Osteocyte (in vitro differentiated cells): ENCODE measurements around the gene ARL5A. TPM values are rescaled to one million over a fixed set of nuclear protein-coding genes. Genes with fewer than 3 reads are reported as not detected.
"Not testable (repeated sequence)": the region's sequence is repeated elsewhere in the genome, so short reads cannot be mapped to it uniquely, and the experiment has no call there.

ENCODE experiments used
- DNase-seq: peaks from one replicate; pipeline ENCODE4 v3.0.0; 2021; ENCODE audit warnings: mixed read lengths; ENCODE audit not compliant: unreplicated experiment; ENCODE audit errors: extremely low spot score
- H3K27ac Mint-ChIP-seq: one replicate; pipeline ENCODE4 v1.8.0; 2021; ENCODE audit warnings: mild to moderate bottlenecking, mixed read lengths; ENCODE audit not compliant: unreplicated experiment
- H3K27me3 Mint-ChIP-seq: one replicate; pipeline ENCODE4 v1.8.0; 2021; ENCODE audit warnings: mixed read lengths; ENCODE audit not compliant: unreplicated experiment
- H3K36me3 Mint-ChIP-seq: one replicate; pipeline ENCODE4 v1.8.0; 2021; ENCODE audit warnings: mixed read lengths; ENCODE audit not compliant: unreplicated experiment
- H3K4me1 Mint-ChIP-seq: one replicate; pipeline ENCODE4 v1.8.0; 2021; ENCODE audit warnings: mixed read lengths; ENCODE audit not compliant: unreplicated experiment
- H3K4me3 Mint-ChIP-seq: one replicate; pipeline ENCODE4 v1.8.0; 2021; ENCODE audit warnings: mild to moderate bottlenecking, moderate library complexity, mixed read lengths; ENCODE audit not compliant: unreplicated experiment
- H3K9me3 Mint-ChIP-seq: one replicate; pipeline ENCODE4 v1.8.0; 2021; ENCODE audit warnings: mixed read lengths; ENCODE audit not compliant: unreplicated experiment
- total RNA-seq: library from RNA; stranded (reverse); gene quantifications from 2 replicates; pipeline ENCODE4 v1.2.1, GENCODE V29; 2021
- TF ChIP-seq, protein P1 (sequence below): fragments of 200-600 bp; sonication (generic); IDR thresholded peaks from 2 replicates; pipeline ENCODE4 v1.5.0; 2021; ENCODE audit warnings: antibody characterized with exemption, mild to moderate bottlenecking, moderate library complexity

The ARL5A gene
- total RNA-seq, 1 donor from 2014 or later = 41.6 TPM

DNA sequence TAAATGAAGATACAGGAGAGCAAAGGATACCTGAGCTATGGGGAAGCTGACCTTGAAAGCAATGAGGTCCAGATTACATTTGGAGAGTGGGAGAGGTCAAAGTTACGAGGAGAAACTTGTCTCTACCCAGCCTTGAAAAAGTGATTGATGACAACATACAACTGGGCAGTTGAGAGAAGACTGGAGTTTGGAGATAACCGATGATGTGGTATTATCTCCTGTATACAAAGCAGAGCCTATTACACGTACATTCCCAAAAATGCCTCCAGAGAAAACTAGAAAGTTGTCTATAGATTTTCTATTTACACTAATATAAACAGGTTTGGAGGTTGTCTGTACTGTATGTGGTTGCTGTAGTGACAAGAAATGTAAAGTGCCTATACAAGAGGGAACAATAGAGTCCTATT lies 28.3 kb downstream of the ARL5A start:
- no peak for DNase-seq
- peaks cover 26% of the 10 kb centered on the region for H3K36me3 Mint-ChIP-seq
- no peaks in the 10 kb centered on the region for H3K27me3 Mint-ChIP-seq
- H3K4me1 Mint-ChIP-seq = peaks cover 5% of the 10 kb centered on the region
- H3K27ac Mint-ChIP-seq = no peak overlapping the region
- H3K9me3 Mint-ChIP-seq = no peaks in the 10 kb centered on the region
- H3K4me3 Mint-ChIP-seq = no peak overlapping the region
- TF ChIP-seq, protein P1, sequence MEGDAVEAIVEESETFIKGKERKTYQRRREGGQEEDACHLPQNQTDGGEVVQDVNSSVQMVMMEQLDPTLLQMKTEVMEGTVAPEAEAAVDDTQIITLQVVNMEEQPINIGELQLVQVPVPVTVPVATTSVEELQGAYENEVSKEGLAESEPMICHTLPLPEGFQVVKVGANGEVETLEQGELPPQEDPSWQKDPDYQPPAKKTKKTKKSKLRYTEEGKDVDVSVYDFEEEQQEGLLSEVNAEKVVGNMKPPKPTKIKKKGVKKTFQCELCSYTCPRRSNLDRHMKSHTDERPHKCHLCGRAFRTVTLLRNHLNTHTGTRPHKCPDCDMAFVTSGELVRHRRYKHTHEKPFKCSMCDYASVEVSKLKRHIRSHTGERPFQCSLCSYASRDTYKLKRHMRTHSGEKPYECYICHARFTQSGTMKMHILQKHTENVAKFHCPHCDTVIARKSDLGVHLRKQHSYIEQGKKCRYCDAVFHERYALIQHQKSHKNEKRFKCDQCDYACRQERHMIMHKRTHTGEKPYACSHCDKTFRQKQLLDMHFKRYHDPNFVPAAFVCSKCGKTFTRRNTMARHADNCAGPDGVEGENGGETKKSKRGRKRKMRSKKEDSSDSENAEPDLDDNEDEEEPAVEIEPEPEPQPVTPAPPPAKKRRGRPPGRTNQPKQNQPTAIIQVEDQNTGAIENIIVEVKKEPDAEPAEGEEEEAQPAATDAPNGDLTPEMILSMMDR = no peak

DNA sequence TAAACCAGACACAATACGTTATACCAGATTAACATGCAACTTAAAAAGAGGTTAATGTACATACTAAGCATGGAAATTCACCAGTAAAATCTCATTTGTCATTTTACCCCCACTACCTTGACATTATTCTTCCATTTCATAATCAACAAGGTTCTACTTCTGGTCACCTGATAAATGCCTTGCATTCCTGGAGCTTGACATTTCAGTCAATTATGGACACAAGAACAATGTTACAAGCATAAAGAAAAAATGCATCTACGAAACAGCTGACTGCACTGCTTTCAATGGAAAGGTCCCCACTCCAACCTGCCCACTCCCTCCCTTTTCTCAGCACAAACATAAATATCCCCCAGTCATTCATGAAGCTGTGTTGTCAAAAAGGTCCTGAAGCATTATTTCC lies 31.4 kb downstream of the ARL5A start:
- Mint-ChIP-seq H3K4me3 (no peak overlapping the region), H3K27ac (no peak overlapping the region)
- DNase-seq = no peak

GRCh38 chr2:151795646-151796240 lies 32.5 kb downstream of the ARL5A start:
- H3K36me3 Mint-ChIP-seq = peaks cover 15% of the 10 kb centered on the region
- no peaks in the 10 kb centered on the region for H3K9me3 Mint-ChIP-seq
- H3K4me3 Mint-ChIP-seq = no peak overlapping the region
- H3K27me3 Mint-ChIP-seq = no peaks in the 10 kb centered on the region
- TF ChIP-seq, protein P1 = no peak
- no peak overlapping the region for H3K27ac Mint-ChIP-seq
- DNase-seq = no peak
- peaks cover 5% of the 10 kb centered on the region for H3K4me1 Mint-ChIP-seq

More for the DNA sequence above, 31.4 kb downstream of the ARL5A start:
- TF ChIP-seq, protein P1 = no peak
- no peaks in the 10 kb centered on the region for H3K9me3 Mint-ChIP-seq
- H3K27me3 Mint-ChIP-seq = no peaks in the 10 kb centered on the region
- peaks cover 22% of the 10 kb centered on the region for H3K36me3 Mint-ChIP-seq
- H3K4me1 Mint-ChIP-seq = peaks cover 5% of the 10 kb centered on the region

DNA sequence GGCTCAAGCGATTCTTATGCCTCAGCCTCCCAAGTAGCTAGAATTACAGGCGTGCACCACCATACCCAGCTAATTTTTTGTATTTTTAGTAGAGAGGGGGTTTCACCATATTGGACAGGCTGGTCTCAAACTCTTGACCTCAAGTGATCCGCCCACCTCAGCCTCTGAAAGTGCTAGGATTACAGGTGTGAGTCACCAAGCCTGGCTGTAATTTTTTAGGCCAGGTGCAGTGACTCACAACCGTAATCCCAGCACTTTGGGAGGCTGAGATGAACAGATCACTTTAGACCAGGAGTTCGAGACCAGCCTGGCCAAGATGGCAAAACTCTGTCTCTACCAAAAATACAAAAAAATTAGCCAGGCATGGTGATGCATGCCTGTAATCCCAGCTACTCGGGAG lies 33.8 kb downstream of the ARL5A start:
- H3K36me3 Mint-ChIP-seq = peaks cover 18% of the 10 kb centered on the region
- not testable (repeated sequence) for H3K9me3 Mint-ChIP-seq, H3K4me3 Mint-ChIP-seq, DNase-seq, H3K4me1 Mint-ChIP-seq, H3K27me3 Mint-ChIP-seq, H3K27ac Mint-ChIP-seq

- DNase-seq = no peak
- no peak overlapping the region for H3K4me3 Mint-ChIP-seq
- TF ChIP-seq, protein P1 = no peak
- no peaks in the 10 kb centered on the region for H3K9me3 Mint-ChIP-seq
- no peaks in the 10 kb centered on the region for H3K27me3 Mint-ChIP-seq
- peaks cover 17% of the 10 kb centered on the region for H3K36me3 Mint-ChIP-seq
- H3K4me1 Mint-ChIP-seq = peaks cover 5% of the 10 kb centered on the region
- H3K27ac Mint-ChIP-seq = no peak overlapping the region
Measured at GRCh38 chr2:151793123-151793522, 35.1 kb downstream of the ARL5A start.

DNA sequence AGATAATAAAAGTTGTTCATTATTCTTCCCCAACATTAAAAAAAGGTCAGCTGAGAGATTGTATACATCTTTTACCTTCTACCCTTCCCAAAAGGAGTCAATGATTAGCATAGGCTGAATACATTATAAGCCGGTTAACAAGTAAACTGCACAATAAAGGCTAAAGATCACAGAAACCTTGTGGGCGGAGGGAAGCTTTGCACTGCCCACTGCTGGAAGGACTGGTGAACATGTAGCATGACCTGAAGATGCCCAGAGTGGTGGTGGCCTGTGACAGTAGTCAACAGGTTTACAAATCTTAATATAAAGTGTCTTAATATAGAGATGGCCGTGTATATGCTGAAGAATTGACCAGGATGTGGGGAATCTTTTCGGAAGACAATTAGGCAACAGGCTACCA lies 35.6 kb downstream of the ARL5A start:
- TF ChIP-seq, protein P1 = no peak
- H3K27me3 Mint-ChIP-seq = no peaks in the 10 kb centered on the region
- H3K4me3 Mint-ChIP-seq = no peak overlapping the region
- DNase-seq = no peak
- peaks cover 5% of the 10 kb centered on the region for H3K4me1 Mint-ChIP-seq
- no peaks in the 10 kb centered on the region for H3K9me3 Mint-ChIP-seq
- H3K36me3 Mint-ChIP-seq = peaks cover 17% of the 10 kb centered on the region
- no peak overlapping the region for H3K27ac Mint-ChIP-seq
